PC-3 (cell line): ENCODE measurements around the gene C1orf53.

ENCODE experiments used
- CTCF ChIP-seq: fragments of 300-600 bp; sonication (generic); conservative IDR thresholded peaks from 2 replicates; pipeline ENCODE4 v1.5.1; 2017; ENCODE audit warnings: antibody characterized with exemption, low read depth, mild to moderate bottlenecking, low read length
- EZH2 ChIP-seq: fragments of 300-600 bp; sonication (generic); IDR thresholded peaks from one replicate; pipeline ENCODE4 v1.6.1; 2017; ENCODE audit warnings: antibody characterized with exemption, mild to moderate bottlenecking, low read length; ENCODE audit not compliant: unreplicated experiment

- no peak for TF ChIP-seq CTCF
- TF ChIP-seq EZH2, result no peak
Observed at GRCh38 chr1:197920414-197921117, 18.1 kb downstream of the C1orf53 start.
